Peyer's patch (tissue), 4 donors: ENCODE data around the gene LRRC51. TPM values are rescaled to one million over a fixed set of nuclear protein-coding genes. Genes with fewer than 3 reads are reported as not detected.

Source experiments
- DNase-seq, 3 donors: peaks; one replicate each; pipeline ENCODE4 v3.0.0-alpha.2; 2017 to 2019
- H3K27ac ChIP-seq, 4 donors: fragments of 200-600 bp; sonication (generic); one replicate each; pipeline ENCODE4 v1.5.1; 2016 to 2019
- H3K27me3 ChIP-seq, 2 donors: fragments of 200-600 bp; sonication (generic); one replicate each; pipeline ENCODE4 v1.5.1; 2019
- H3K36me3 ChIP-seq, 3 donors: fragments of 200-600 bp; sonication (generic); one replicate each; pipeline ENCODE4 v1.5.1; 2016 to 2019
- H3K4me1 ChIP-seq, 4 donors: fragments of 200-600 bp; sonication (generic); one replicate each; pipeline ENCODE4 v1.5.1; 2016 to 2019
- H3K4me3 ChIP-seq, 4 donors: fragments of 200-600 bp; sonication (generic); 1 replicate in 3 of 4; 2 replicates in 1 of 4; pipeline ENCODE4 v1.5.1; 2016 to 2019; ENCODE audit warnings: mild to moderate bottlenecking in 1 of 4
- H3K9me3 ChIP-seq, 4 donors: fragments of 200-600 bp; sonication (generic); one replicate each; pipeline ENCODE4 v1.5.1; 2016 to 2019; ENCODE audit warnings: mild to moderate bottlenecking in 1 of 4
- CTCF ChIP-seq, 6 experiments: fragments of 450-650 bp in 4 of 6; fragments of 200-600 bp in 2 of 6; sonication (generic) in 1 of 6; IDR thresholded peaks; one replicate each; pipeline ENCODE4 v1.5.1; 2017 to 2019; ENCODE audit warnings: antibody characterized with exemption in 6 of 6, mild to moderate bottlenecking in 3 of 6, moderate library complexity in 1 of 6
- POLR2A ChIP-seq, 2 donors: fragments of 450-650 bp; IDR thresholded peaks; one replicate each; pipeline ENCODE4 v1.5.1; 2017; ENCODE audit warnings: antibody characterized with exemption in 2 of 2, mild to moderate bottlenecking in 2 of 2, moderate library complexity in 2 of 2
- total RNA-seq, 4 donors: library from RNA; depleted of rRNA; stranded (reverse); fragments of >200 nt; gene quantifications; one replicate each; pipeline ENCODE4 v1.1.0, GENCODE V29; 2016

Gene LRRC51
- total RNA-seq, 4 donors from 2014 or later: 2.8 to 7.4 (median 6.0) TPM

GRCh38 chr11:72114570-72114969 is 33.9 kb downstream of the LRRC51 start:
- Histone ChIP-seq H3K27me3 (no peaks in the 10 kb centered on the region), H3K9me3 (no peaks in the 10 kb centered on the region), H3K27ac (no peak overlapping the region), H3K4me1 (peaks cover 0 to 15% (median 3%) of the 10 kb centered on the region in 4 donors), H3K4me3 (no peak overlapping the region), H3K36me3 (peaks cover 0 to 5% (median 0%) of the 10 kb centered on the region in 3 donors)
- no peak for DNase-seq
- no peak for TF ChIP-seq POLR2A (IDR thresholded peaks at IDR 0.05)
- TF ChIP-seq CTCF (IDR thresholded peaks at IDR 0.05): no peak

GRCh38 chr11:72116019-72116755 is 35.5 kb downstream of the LRRC51 start:
- TF ChIP-seq CTCF (IDR thresholded peaks at IDR 0.05) (no peak), POLR2A (IDR thresholded peaks at IDR 0.05) (no peak)
- H3K36me3 ChIP-seq: no peaks in the 10 kb centered on the region
- no peak overlapping the region for H3K4me3 ChIP-seq
- H3K27ac ChIP-seq: no peak overlapping the region
- DNase-seq: no peak
- H3K27me3 ChIP-seq: no peaks in the 10 kb centered on the region
- peaks cover 0 to 11% (median 3%) of the 10 kb centered on the region in 4 donors for H3K4me1 ChIP-seq
- no peaks in the 10 kb centered on the region for H3K9me3 ChIP-seq

DNA sequence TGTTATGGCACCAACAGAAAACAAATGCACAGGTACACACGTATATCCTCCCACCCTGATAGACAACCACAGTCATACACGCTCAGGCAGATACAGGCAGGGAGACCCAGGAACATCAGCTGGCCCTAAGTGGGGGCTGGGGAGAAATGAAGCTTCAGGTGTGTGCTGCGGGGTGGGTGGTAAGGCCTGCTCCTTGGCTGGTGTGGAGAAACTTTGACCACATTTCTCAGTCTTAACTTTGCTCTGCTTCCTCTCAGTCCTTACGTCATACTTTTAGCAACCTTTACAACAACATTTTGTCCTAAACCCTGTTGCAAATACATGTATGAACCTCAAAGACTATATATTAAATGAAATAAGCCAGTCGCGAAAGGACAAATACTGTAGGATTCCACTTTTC is 38.5 kb downstream of the LRRC51 start:
- Histone ChIP-seq H3K27ac (no peak overlapping the region), H3K4me1 (no peaks in the 10 kb centered on the region), H3K9me3 (no peaks in the 10 kb centered on the region), H3K27me3 (no peaks in the 10 kb centered on the region), H3K36me3 (no peaks in the 10 kb centered on the region), H3K4me3 (no peak overlapping the region)
- TF ChIP-seq POLR2A (IDR thresholded peaks at IDR 0.05) (no peak), CTCF (IDR thresholded peaks at IDR 0.05) (no peak)
- no peak for DNase-seq

DNA sequence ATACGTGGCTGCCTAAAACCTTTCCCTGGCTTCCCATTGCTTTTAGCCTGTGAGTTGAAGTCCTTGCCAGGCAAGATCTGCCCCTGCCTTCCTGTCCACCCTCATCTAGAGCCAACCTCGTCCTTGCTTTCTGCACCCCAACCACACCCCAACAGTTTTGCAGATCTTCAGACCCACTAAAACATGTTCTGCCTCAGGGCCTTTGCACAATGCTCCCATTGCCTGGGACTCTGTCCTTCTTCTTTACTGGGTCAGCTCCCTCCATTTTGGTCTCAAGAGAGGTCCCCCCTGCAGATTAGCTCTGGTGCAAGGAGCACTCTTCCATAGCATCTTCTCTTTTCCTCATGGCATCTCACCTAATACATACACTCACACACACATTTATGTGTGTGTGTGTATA is 40.3 kb downstream of the LRRC51 start:
- Histone ChIP-seq H3K27ac (no peak overlapping the region), H3K4me1 (no peaks in the 10 kb centered on the region), H3K27me3 (no peaks in the 10 kb centered on the region), H3K36me3 (no peaks in the 10 kb centered on the region), H3K9me3 (no peaks in the 10 kb centered on the region), H3K4me3 (no peak overlapping the region)
- DNase-seq: no peak
- no peak for TF ChIP-seq CTCF (IDR thresholded peaks at IDR 0.05)
- no peak for TF ChIP-seq POLR2A (IDR thresholded peaks at IDR 0.05)

GRCh38 chr11:72122607-72123006 is 42.0 kb downstream of the LRRC51 start:
- Histone ChIP-seq H3K27me3 (no peaks in the 10 kb centered on the region), H3K36me3 (no peaks in the 10 kb centered on the region), H3K4me1 (no peaks in the 10 kb centered on the region), H3K4me3 (no peak overlapping the region), H3K9me3 (no peaks in the 10 kb centered on the region), H3K27ac (no peak overlapping the region)
- no peak for TF ChIP-seq POLR2A (IDR thresholded peaks at IDR 0.05)
- TF ChIP-seq CTCF (IDR thresholded peaks at IDR 0.05): no peak
- DNase-seq: no peak
